Activated CD4-positive, alpha-beta T cell treated with anti-CD3 and anti-CD28 coated beads for 24 hours (primary cell): ENCODE results near the gene COX7B2.

Experiments used
- DNase-seq, 2 donors: peaks; one replicate each; pipeline ENCODE4 v3.0.0-alpha.2; 2020; ENCODE audit warnings: low read depth in 2 of 2

COX7B2 gene

GRCh38 chr4:46889410-46889809 lies 19.6 kb downstream of the COX7B2 start:
- no peak for DNase-seq

- DNase-seq, result no peak
Observed at GRCh38 chr4:46886711-46887110, 22.3 kb downstream of the COX7B2 start.

GRCh38 chr4:46878641-46879040 lies 30.4 kb downstream of the COX7B2 start:
- no peak for DNase-seq

- no peak for DNase-seq
Observed at GRCh38 chr4:46874811-46875210, 34.2 kb downstream of the COX7B2 start.

GRCh38 chr4:46870411-46870810 lies 38.6 kb downstream of the COX7B2 start:
- DNase-seq, result no peak

- no peak for DNase-seq
Observed at GRCh38 chr4:46856333-46856732, 52.7 kb downstream of the COX7B2 start.

- no peak for DNase-seq
Observed at GRCh38 chr4:46852800-46853199, 56.2 kb downstream of the COX7B2 start.

GRCh38 chr4:46850026-46850425 lies 59.0 kb downstream of the COX7B2 start:
- no peak for DNase-seq

GRCh38 chr4:46844325-46844917 lies 64.6 kb downstream of the COX7B2 start:
- DNase-seq, result peak; percentile 30 to 39

- DNase-seq, result no peak
Observed at GRCh38 chr4:46839128-46839527, 69.9 kb downstream of the COX7B2 start.

GRCh38 chr4:46837639-46838038 lies 71.4 kb downstream of the COX7B2 start:
- DNase-seq, result no peak

- DNase-seq, result no peak
Observed at GRCh38 chr4:46836584-46836983, 72.5 kb downstream of the COX7B2 start.

GRCh38 chr4:46830971-46831454 lies 78.0 kb downstream of the COX7B2 start:
- DNase-seq, result no peak

- no peak for DNase-seq
Observed at GRCh38 chr4:46820154-46820553, 88.9 kb downstream of the COX7B2 start.

- DNase-seq, result no peak
Observed at GRCh38 chr4:46819095-46819494, 90.0 kb downstream of the COX7B2 start.

- no peak for DNase-seq
Observed at GRCh38 chr4:46818604-46819003, 90.4 kb downstream of the COX7B2 start.

- DNase-seq, result no peak
Observed at GRCh38 chr4:46817806-46818205, 91.2 kb downstream of the COX7B2 start.

- DNase-seq, result no peak
Observed at GRCh38 chr4:46804781-46805413, 104.1 kb downstream of the COX7B2 start.

GRCh38 chr4:46793036-46793435 lies 116.0 kb downstream of the COX7B2 start:
- DNase-seq, result no peak

GRCh38 chr4:46781434-46782092 lies 127.5 kb downstream of the COX7B2 start:
- DNase-seq, result no peak

- DNase-seq, result no peak
Observed at GRCh38 chr4:46765465-46765864, 143.6 kb downstream of the COX7B2 start.

GRCh38 chr4:46730075-46730474 lies 179.0 kb downstream of the COX7B2 start:
- DNase-seq, result no peak

- no peak for DNase-seq
Observed at GRCh38 chr4:46720055-46720454, 189.0 kb downstream of the COX7B2 start.
